KOPT-K1 (cell line): Measurements from ENCODE around the gene NDUFS6.
"Not testable (repeated sequence)": the region's sequence is repeated elsewhere in the genome, so short reads cannot be mapped to it uniquely, and the experiment has no call there.

Source experiments
- H3K27ac ChIP-seq: fragments of 200-600 bp; sonication (generic); 2 replicates; pipeline ENCODE4 v1.5.1; 2016; ENCODE audit warnings: antibody characterized with exemption, mild to moderate bottlenecking, low read depth, low read length; ENCODE audit not compliant: poor library complexity, severe bottlenecking
- H3K36me3 ChIP-seq: fragments of 200-600 bp; sonication (generic); 2 replicates; pipeline ENCODE4 v1.5.1; 2017; ENCODE audit warnings: antibody characterized with exemption, mild to moderate bottlenecking, low read length, moderate library complexity; ENCODE audit not compliant: insufficient read depth
- H3K9me3 ChIP-seq: fragments of 200-600 bp; sonication (generic); 2 replicates; pipeline ENCODE4 v1.5.1; 2017; ENCODE audit warnings: antibody characterized with exemption, low read length, mild to moderate bottlenecking; ENCODE audit not compliant: insufficient read depth, poor library complexity, severe bottlenecking

Gene NDUFS6

GRCh38 chr5:1795506-1795905, 5.7 kb upstream of the NDUFS6 start:
- H3K36me3 ChIP-seq = peaks cover 31% of the 10 kb centered on the region
- H3K27ac ChIP-seq = no peak overlapping the region
- H3K9me3 ChIP-seq = no peaks in the 10 kb centered on the region

- Histone ChIP-seq H3K36me3 (peaks cover 31% of the 10 kb centered on the region), H3K27ac (no peak overlapping the region), H3K9me3 (no peaks in the 10 kb centered on the region)
Observed at GRCh38 chr5:1795931-1796330, 5.3 kb upstream of the NDUFS6 start.

GRCh38 chr5:1796371-1797102, 4.7 kb upstream of the NDUFS6 start:
- Histone ChIP-seq H3K9me3 (no peaks in the 10 kb centered on the region), H3K36me3 (peaks cover 31% of the 10 kb centered on the region), H3K27ac (no peak overlapping the region)

GRCh38 chr5:1797103-1797800, 4.0 kb upstream of the NDUFS6 start:
- no peaks in the 10 kb centered on the region for H3K9me3 ChIP-seq
- H3K36me3 ChIP-seq = peaks cover 31% of the 10 kb centered on the region
- no peak overlapping the region for H3K27ac ChIP-seq

- peaks cover 36% of the 10 kb centered on the region for H3K36me3 ChIP-seq
- no peak overlapping the region for H3K27ac ChIP-seq
- H3K9me3 ChIP-seq = no peaks in the 10 kb centered on the region
Observed at GRCh38 chr5:1797855-1798254, 3.4 kb upstream of the NDUFS6 start.

GRCh38 chr5:1798589-1798988, 2.6 kb upstream of the NDUFS6 start:
- H3K36me3 ChIP-seq = peaks cover 43% of the 10 kb centered on the region
- H3K9me3 ChIP-seq = not testable (repeated sequence)
- peak overlapping the region; percentile 81 for H3K27ac ChIP-seq

- Histone ChIP-seq H3K27ac (peak overlapping the region; percentile 81), H3K9me3 (no peaks in the 10 kb centered on the region), H3K36me3 (peaks cover 49% of the 10 kb centered on the region)
Observed at GRCh38 chr5:1799110-1799601, 2.1 kb upstream of the NDUFS6 start.

- Histone ChIP-seq H3K36me3 (peaks cover 55% of the 10 kb centered on the region), H3K27ac (peak within 1 kb of the TSS; percentile 81), H3K9me3 (no peaks in the 10 kb centered on the region)
Observed at GRCh38 chr5:1799602-1800471, 1.4 kb upstream of the NDUFS6 start, which contains the start of gene MRPL36. MRPL36 (minus strand) TSS chr5:1799837; CDS start chr5:1798935, 902 bp downstream.

GRCh38 chr5:1800472-1801221, 560 bp upstream of the NDUFS6 start:
- peaks cover 62% of the 10 kb centered on the region for H3K36me3 ChIP-seq
- H3K9me3 ChIP-seq = no peaks in the 10 kb centered on the region
- H3K27ac ChIP-seq = peak overlapping the region; percentile 81

GRCh38 chr5:1801967-1802295, 724 bp downstream of the NDUFS6 start:
- H3K36me3 ChIP-seq = peaks cover 62% of the 10 kb centered on the region
- H3K9me3 ChIP-seq = no peaks in the 10 kb centered on the region
- peak overlapping the region; percentile 81 for H3K27ac ChIP-seq

GRCh38 chr5:1803192-1803591, 2.0 kb downstream of the NDUFS6 start:
- no peak overlapping the region for H3K27ac ChIP-seq
- H3K36me3 ChIP-seq = peaks cover 62% of the 10 kb centered on the region
- H3K9me3 ChIP-seq = no peaks in the 10 kb centered on the region

- Histone ChIP-seq H3K27ac (no peak overlapping the region), H3K36me3 (peaks cover 68% of the 10 kb centered on the region), H3K9me3 (no peaks in the 10 kb centered on the region)
Observed at GRCh38 chr5:1804001-1804690, 2.9 kb downstream of the NDUFS6 start.

- no peak overlapping the region for H3K27ac ChIP-seq
- H3K9me3 ChIP-seq = no peaks in the 10 kb centered on the region
- H3K36me3 ChIP-seq = peaks cover 79% of the 10 kb centered on the region
Observed at GRCh38 chr5:1805326-1805725, 4.1 kb downstream of the NDUFS6 start.

GRCh38 chr5:1805736-1806135, 4.5 kb downstream of the NDUFS6 start:
- H3K27ac ChIP-seq = no peak overlapping the region
- H3K36me3 ChIP-seq = peaks cover 84% of the 10 kb centered on the region

More at GRCh38 chr5:1805736-1806135, 4.5 kb downstream of the NDUFS6 start:
- H3K9me3 ChIP-seq = no peaks in the 10 kb centered on the region
